A549 (cell line): Measurements from ENCODE around the gene S100A7A. TPM values are rescaled to one million over a fixed set of nuclear protein-coding genes. Genes with fewer than 3 reads are reported as not detected.

Experiments used
- ATAC-seq, 2 experiments: fragments of 200-7000 bp in 1 of 2; fragments of >200 bp in 1 of 2; cut with Nextera tagmentation in 1 of 2; cut with Tn5 transposase in 1 of 2; 3 replicates each; pipeline versions ENCODE4 v1.8.0 to v1.9.1; 2018 to 2020; ENCODE audit warnings: mild to moderate bottlenecking in 1 of 2, moderate library complexity in 1 of 2
- CTCF ChIA-PET: fragments of 300-600 bp; sonication (Branson Sonifier 250); formaldehyde crosslinking; extraction: SDS; loops from one replicate; lab custom pipeline; 2021; ENCODE audit warnings: antibody characterized with exemption, inconsistent platforms; lab: Yijun Ruan, JAX
- POLR2A ChIA-PET: fragments of 350-600 bp; formaldehyde crosslinking; extraction: SDS; loops from one replicate; lab custom pipeline; 2021; ENCODE audit warnings: antibody characterized with exemption, inconsistent platforms; lab: Yijun Ruan, JAX
- DNase-seq, 2 experiments: peaks; one replicate each; pipeline versions ENCODE4 v3.0.0 to v3.0.0-alpha.2; 2011 to 2016; ENCODE audit warnings: low read depth in 1 of 2, low spot score in 1 of 2
- FAIRE-seq: peaks from 2 replicates; lab custom pipeline; 2011; peaks lifted over from hg19 to GRCh38; lab: Jason Lieb, UNC
- H3K27ac ChIP-seq, 2 experiments: fragments of >200 bp; sonication (Bioruptor Twin); formaldehyde crosslinking; 3 replicates each; pipeline ENCODE4 v1.5.1; 2016 to 2017
- H3K4me1 ChIP-seq: fragments of >200 bp; sonication (Bioruptor Twin); formaldehyde crosslinking; 3 replicates; pipeline ENCODE4 v1.6.1; 2016
- H3K4me2 ChIP-seq: fragments of >200 bp; sonication (Bioruptor Twin); formaldehyde crosslinking; 3 replicates; pipeline ENCODE4 v1.6.1; 2016
- H3K4me3 ChIP-seq: fragments of >200 bp; sonication (Bioruptor Twin); formaldehyde crosslinking; 3 replicates; pipeline ENCODE4 v1.5.1; 2016
- H3K9me3 ChIP-seq: fragments of >200 bp; sonication (Bioruptor Twin); formaldehyde crosslinking; 3 replicates; pipeline ENCODE4 v1.6.1; 2016
- BHLHE40 ChIP-seq: IDR thresholded peaks from 2 replicates; pipeline ENCODE4 v1.6.1; 2012; ENCODE audit warnings: low read depth, low read length, inconsistent platforms
- CEBPB ChIP-seq, 2 experiments: fragments of >200 bp in 1 of 2; sonication (Bioruptor Twin) in 1 of 2; formaldehyde crosslinking in 1 of 2; IDR thresholded peaks; 2 replicates each; pipeline ENCODE4 v1.6.1; 2012 to 2016
- CHD2 ChIP-seq: fragments of 150-350 bp; IDR thresholded peaks from 2 replicates; pipeline ENCODE4 v1.6.1; 2014; ENCODE audit warnings: low read length; ENCODE audit not compliant: partially characterized antibody
- E2F6 ChIP-seq: IDR thresholded peaks from 2 replicates; pipeline ENCODE4 v1.6.1; 2012; ENCODE audit warnings: low read depth, borderline replicate concordance
- FOSB ChIP-seq: fragments of 250-450 bp; sonication (Bioruptor Pico); IDR thresholded peaks from 2 replicates; pipeline ENCODE4 v1.5.0; 2020; ENCODE audit warnings: mild to moderate bottlenecking, moderate library complexity
- FOSL2 ChIP-seq, 2 experiments: fragments of 450-650 bp in 1 of 2; fragments of >200 bp in 1 of 2; sonication (Bioruptor Twin) in 1 of 2; formaldehyde crosslinking; IDR thresholded peaks; 2 replicates each; pipeline versions ENCODE4 v1.5.0 to v1.6.1; 2016 to 2020; ENCODE audit warnings: mild to moderate bottlenecking in 1 of 2, moderate library complexity in 1 of 2
- GATA3 ChIP-seq: IDR thresholded peaks from 2 replicates; pipeline ENCODE4 v1.6.1; 2012; ENCODE audit warnings: borderline replicate concordance
- HOXA7 ChIP-seq: fragments of 250-450 bp; sonication (Bioruptor Pico); IDR thresholded peaks from 2 replicates; pipeline ENCODE4 v1.5.0; 2020; ENCODE audit warnings: mild to moderate bottlenecking, moderate library complexity
- HOXB13 ChIP-seq: fragments of 250-450 bp; sonication (Bioruptor Pico); IDR thresholded peaks from 2 replicates; pipeline ENCODE4 v1.5.0; 2020; ENCODE audit warnings: low read depth, mild to moderate bottlenecking, moderate library complexity
- JUN ChIP-seq, 2 experiments: fragments of >200 bp; sonication (Bioruptor Twin); formaldehyde crosslinking; IDR thresholded peaks; 2 replicates in 1 of 2; 3 replicates in 1 of 2; pipeline ENCODE4 v1.6.1; 2016 to 2017
- KDM5A ChIP-seq: fragments of 200-600 bp; sonication (generic); IDR thresholded peaks from 2 replicates; pipeline ENCODE4 v1.6.1; 2016; ENCODE audit warnings: antibody characterized with exemption, mild to moderate bottlenecking
- MAX ChIP-seq: IDR thresholded peaks from 2 replicates; pipeline ENCODE4 v1.6.1; 2012
- MAZ ChIP-seq: fragments of 150-350 bp; IDR thresholded peaks from 2 replicates; pipeline ENCODE4 v1.6.1; 2014; ENCODE audit warnings: antibody characterized with exemption, low read depth, low read length, borderline replicate concordance
- MYC ChIP-seq: IDR thresholded peaks from 2 replicates; pipeline ENCODE4 v1.6.1; 2012; ENCODE audit warnings: mild to moderate bottlenecking, inconsistent platforms, low read length, improper control_type of control experiment, borderline replicate concordance
- POLR2A ChIP-seq: IDR thresholded peaks from 2 replicates; pipeline ENCODE4 v1.6.1; 2012; ENCODE audit warnings: mild to moderate bottlenecking, low read length
- POLR2AphosphoS2 ChIP-seq: conservative IDR thresholded peaks from 2 replicates; pipeline ENCODE4 v1.6.1; 2012; ENCODE audit warnings: low read length, improper control_type of control experiment, inconsistent platforms
- RAD21 ChIP-seq, 2 experiments: fragments of >200 bp in 1 of 2; sonication (Bioruptor Twin) in 1 of 2; formaldehyde crosslinking in 1 of 2; IDR thresholded peaks in 1 of 2; conservative IDR thresholded peaks in 1 of 2; 2 replicates in 1 of 2; 3 replicates in 1 of 2; pipeline ENCODE4 v1.6.1; 2012 to 2018; ENCODE audit warnings: inconsistent platforms in 1 of 2
- RCOR1 ChIP-seq: fragments of 150-350 bp; IDR thresholded peaks from 2 replicates; pipeline ENCODE4 v1.6.1; 2014; ENCODE audit warnings: antibody characterized with exemption, low read length, low read depth
- SMC3 ChIP-seq: fragments of >200 bp; sonication (Bioruptor Twin); formaldehyde crosslinking; IDR thresholded peaks from 3 replicates; pipeline ENCODE4 v1.6.1; 2018; ENCODE audit warnings: inconsistent platforms
- TFCP2L1 ChIP-seq: fragments of 250-450 bp; sonication (Bioruptor Pico); IDR thresholded peaks from 2 replicates; pipeline ENCODE4 v1.5.0; 2021; ENCODE audit warnings: mild to moderate bottlenecking
- TP53 ChIP-seq: fragments of 250-450 bp; sonication (Bioruptor Pico); IDR thresholded peaks from 2 replicates; pipeline ENCODE4 v1.5.0; 2021; ENCODE audit warnings: mild to moderate bottlenecking, moderate library complexity
- WGBS: methylation state at CpG from one replicate; pipeline ENCODE4 v1.1.6; 2017; ENCODE audit errors: missing lambda C conversion rate; 5-methylcytosine and 5-hydroxymethylcytosine counted together
- polyA plus RNA-seq, 4 experiments: library from polyadenylated mRNA; depleted of rRNA in 3 of 4; stranded (reverse); fragments of >200 nt; fragmentation: RNase III in 1 of 4; extraction: RNeasy Plus Mini Kit Qiagen cat#74134 plus additional on column Dnase treatment in 1 of 4; gene quantifications; 2 replicates in 3 of 4; 3 replicates in 1 of 4; pipeline ENCODE4 v1.2.3, GENCODE V29; 2011 to 2017
- TF ChIP-seq, protein P1 (sequence below): IDR thresholded peaks from 2 replicates; pipeline ENCODE4 v1.6.1; 2012
- TF ChIP-seq, protein P2 (sequence below): fragments of 250-450 bp; sonication (Bioruptor Pico); IDR thresholded peaks from 2 replicates; pipeline ENCODE4 v1.5.0; 2020; ENCODE audit warnings: low read depth, mild to moderate bottlenecking, moderate library complexity

Gene S100A7A
- polyA plus RNA-seq, 2 of the 4 experiments (the other 2 are of a cell fraction) = not detected

- H3K9me3 ChIP-seq = no peaks in the 10 kb centered on the region; the same call in 2 of the 3 replicates
- no peak for TF ChIP-seq TFCP2L1
- TF ChIP-seq POLR2A = no peak
- TF ChIP-seq RCOR1 = no peak
- TF ChIP-seq MAX = no peak
- TF ChIP-seq, protein P1, sequence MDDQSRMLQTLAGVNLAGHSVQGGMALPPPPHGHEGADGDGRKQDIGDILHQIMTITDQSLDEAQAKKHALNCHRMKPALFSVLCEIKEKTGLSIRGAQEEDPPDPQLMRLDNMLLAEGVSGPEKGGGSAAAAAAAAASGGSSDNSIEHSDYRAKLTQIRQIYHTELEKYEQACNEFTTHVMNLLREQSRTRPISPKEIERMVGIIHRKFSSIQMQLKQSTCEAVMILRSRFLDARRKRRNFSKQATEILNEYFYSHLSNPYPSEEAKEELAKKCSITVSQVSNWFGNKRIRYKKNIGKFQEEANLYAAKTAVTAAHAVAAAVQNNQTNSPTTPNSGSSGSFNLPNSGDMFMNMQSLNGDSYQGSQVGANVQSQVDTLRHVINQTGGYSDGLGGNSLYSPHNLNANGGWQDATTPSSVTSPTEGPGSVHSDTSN = no peak
- TF ChIP-seq HOXB13 = no peak
- TF ChIP-seq FOSB (CRISPR knock-in tag) = no peak
- no peak for TF ChIP-seq POLR2AphosphoS2
- no peak for TF ChIP-seq JUN (IDR thresholded peaks at IDR 0.05)
- TF ChIP-seq CEBPB (IDR thresholded peaks at IDR 0.05) = no peak
- TF ChIP-seq MAZ = no peak
- TF ChIP-seq MYC = no peak
- no peak for DNase-seq
- WGBS = 5% methylated on average over 6 of the region's 7 CpGs
- no peaks in the 10 kb centered on the region for H3K4me1 ChIP-seq
- H3K27ac ChIP-seq = no peak overlapping the region
- no peak for FAIRE-seq
- ATAC-seq = no peak
- no peak overlapping the region for H3K4me2 ChIP-seq
- H3K4me3 ChIP-seq = no peak overlapping the region
- ChIA-PET POLR2A (no interaction called here), CTCF (interaction anchor here (1.4 to 1.6 kb wide), 2 partner anchors 22 to 56 kb away, joined by 3 read pairs; partner anchors contain the start of gene S100A7)
These were observed 22.3 kb downstream of the S100A7A start for GRCh38 chr1:153438599-153438998.

DNA sequence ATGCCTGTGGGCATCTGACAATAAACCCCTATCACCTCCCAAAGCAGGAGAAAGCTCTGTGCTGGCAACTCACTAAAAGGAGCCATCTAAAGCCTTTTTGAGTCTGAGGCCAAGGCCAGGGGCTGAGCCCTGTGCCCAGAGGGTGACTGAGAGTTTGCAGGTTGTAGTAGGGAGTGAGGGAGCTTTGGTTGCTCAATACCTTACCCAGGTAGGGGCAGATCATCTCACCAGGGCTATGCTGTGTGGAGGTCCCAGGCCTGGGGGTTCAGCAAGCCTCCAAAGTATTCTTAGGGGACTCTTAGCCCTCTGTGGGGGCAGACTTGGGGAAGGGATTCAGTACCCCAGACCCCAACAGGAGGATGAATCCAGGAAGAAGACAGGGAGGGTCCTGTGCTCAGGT, 23.0 kb downstream of the S100A7A start:
- H3K4me2 ChIP-seq = no peak overlapping the region
- ATAC-seq (no peak), DNase-seq (no peak), FAIRE-seq (no peak)
- ChIA-PET CTCF (interaction anchor here (1.2 to 1.6 kb wide), 3 partner anchors 21 to 55 kb away, joined by 3 read pairs; partner anchors contain the start of gene S100A7), POLR2A (no interaction called here)
- no peak for TF ChIP-seq CEBPB (IDR thresholded peaks at IDR 0.05)
- TF ChIP-seq KDM5A = no peak
- TF ChIP-seq BHLHE40 = no peak
- TF ChIP-seq FOSL2 (IDR thresholded peaks at IDR 0.05) = no peak
- TF ChIP-seq FOSL2 (CRISPR knock-in tag; IDR thresholded peaks at IDR 0.05) = no peak
- TF ChIP-seq SMC3 = no peak
- no peak for TF ChIP-seq RAD21 (conservative IDR thresholded peaks at IDR 0.05 in 1 of 2, IDR thresholded peaks at IDR 0.05 in 1 of 2)
- TF ChIP-seq, protein P1 = no peak
- TF ChIP-seq GATA3 = no peak
- TF ChIP-seq POLR2A = no peak
- TF ChIP-seq TP53 (CRISPR knock-in tag) = no peak
- no peak for TF ChIP-seq HOXA7
- no peak for TF ChIP-seq CHD2
- TF ChIP-seq HOXB13 = no peak
- TF ChIP-seq, protein P2, sequence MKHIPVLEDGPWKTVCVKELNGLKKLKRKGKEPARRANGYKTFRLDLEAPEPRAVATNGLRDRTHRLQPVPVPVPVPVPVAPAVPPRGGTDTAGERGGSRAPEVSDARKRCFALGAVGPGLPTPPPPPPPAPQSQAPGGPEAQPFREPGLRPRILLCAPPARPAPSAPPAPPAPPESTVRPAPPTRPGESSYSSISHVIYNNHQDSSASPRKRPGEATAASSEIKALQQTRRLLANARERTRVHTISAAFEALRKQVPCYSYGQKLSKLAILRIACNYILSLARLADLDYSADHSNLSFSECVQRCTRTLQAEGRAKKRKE (CRISPR knock-in tag) = no peak
- no peak for TF ChIP-seq E2F6
- no peak for TF ChIP-seq FOSB (CRISPR knock-in tag)
- no peaks in the 10 kb centered on the region for H3K4me1 ChIP-seq
- H3K9me3 ChIP-seq = no peaks in the 10 kb centered on the region; the same call in 2 of the 3 replicates
- no peak overlapping the region for H3K4me3 ChIP-seq
- no peak overlapping the region for H3K27ac ChIP-seq
